HG02981 (cell line): ENCODE results near the gene ETV2.
"Not testable (repeated sequence)": the region's sequence is repeated elsewhere in the genome, so short reads cannot be mapped to it uniquely, and the experiment has no call there.

Experiments used
- ATAC-seq: cut with Tn5 transposase; IDR thresholded peaks from one replicate; pipeline ENCODE4 v1.9.1; 2021; ENCODE audit warnings: mild to moderate bottlenecking, moderate library complexity; ENCODE audit not compliant: unreplicated experiment

The ETV2 gene

GRCh38 chr19:35623327-35624010, 18.1 kb upstream of the ETV2 start:
- no peak for ATAC-seq

DNA sequence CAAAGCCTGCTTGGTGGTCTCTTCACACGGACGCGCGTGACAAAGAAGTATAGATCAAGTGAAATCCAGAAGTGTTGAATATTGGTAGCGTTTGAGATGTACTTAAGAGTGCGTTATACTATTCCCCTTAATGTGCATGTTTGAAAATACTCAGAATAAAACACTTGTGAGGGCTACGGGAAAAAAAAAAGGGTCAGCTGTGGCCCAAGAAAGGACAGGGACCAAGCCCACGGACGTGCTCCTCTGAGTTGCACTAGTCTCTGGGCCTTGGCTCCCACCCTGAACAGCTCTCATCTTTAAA, 13.3 kb upstream of the ETV2 start:
- no peak for ATAC-seq

- ATAC-seq = peak; percentile 97
These were observed 12.8 kb upstream of the ETV2 start, which contains the start of gene RBM42 for GRCh38 chr19:35628565-35629331. TSS of gene RBM42 (plus strand) at chr19:35629036. CDS start at chr19:35629154, 118 bp downstream.

DNA sequence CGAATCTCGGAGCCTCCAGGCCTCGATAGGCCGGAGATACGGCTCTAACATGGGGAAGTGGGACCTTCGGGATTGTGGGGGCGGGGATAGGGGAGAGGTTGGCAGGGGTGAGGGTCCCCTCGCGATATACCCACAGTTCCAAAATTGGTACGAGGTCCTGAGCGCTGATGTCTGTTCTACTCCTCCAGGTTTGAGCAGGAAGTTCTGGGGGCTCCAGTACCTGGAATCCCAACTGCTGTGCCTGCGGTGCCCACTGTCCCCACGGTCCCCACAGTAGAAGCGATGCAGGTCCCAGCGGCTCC, 12.3 kb upstream of the ETV2 start:
- ATAC-seq = no peak

- ATAC-seq = no peak
These were observed 7.7 kb upstream of the ETV2 start for GRCh38 chr19:35633727-35634440.

- ATAC-seq = no peak
These were observed 4.9 kb upstream of the ETV2 start for GRCh38 chr19:35636651-35637050.

DNA sequence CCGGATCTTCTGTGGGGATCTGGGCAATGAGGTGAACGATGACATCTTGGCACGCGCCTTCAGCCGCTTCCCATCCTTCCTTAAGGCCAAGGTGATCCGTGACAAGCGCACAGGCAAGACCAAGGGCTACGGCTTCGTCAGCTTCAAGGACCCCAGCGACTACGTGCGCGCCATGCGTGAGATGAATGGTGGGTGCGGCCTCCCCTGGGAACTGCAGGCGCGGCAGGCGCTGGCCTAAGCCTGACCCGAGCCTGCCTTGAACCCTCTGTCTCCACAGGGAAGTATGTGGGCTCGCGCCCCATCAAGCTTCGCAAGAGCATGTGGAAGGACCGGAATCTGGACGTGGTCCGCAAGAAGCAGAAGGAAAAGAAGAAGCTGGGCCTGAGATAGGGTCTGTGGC, 4.4 kb upstream of the ETV2 start:
- no peak for ATAC-seq

- no peak for ATAC-seq
These were observed 2.3 kb upstream of the ETV2 start for GRCh38 chr19:35639321-35639639.

DNA sequence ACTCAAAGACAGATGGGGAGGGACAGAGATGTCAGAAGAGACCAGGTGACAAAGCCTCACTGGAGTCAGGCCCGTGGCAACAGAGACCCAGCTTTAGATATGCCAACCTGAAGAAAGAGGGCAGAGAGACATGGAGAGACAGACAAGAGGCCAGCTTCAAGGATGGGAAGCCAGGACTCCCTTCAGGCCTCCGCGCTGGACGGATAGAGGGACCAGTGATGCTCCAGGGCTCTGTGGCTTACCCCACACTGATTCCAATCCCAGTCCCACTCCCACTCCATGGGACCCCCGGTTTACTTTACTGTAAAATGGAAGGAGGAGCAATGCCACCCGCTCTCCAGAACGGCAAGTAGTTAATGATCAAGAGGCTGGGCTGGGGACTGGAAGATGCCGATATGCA, 1.7 kb upstream of the ETV2 start:
- no peak for ATAC-seq

GRCh38 chr19:35642312-35642711, 767 bp downstream of the ETV2 start:
- ATAC-seq = no peak

DNA sequence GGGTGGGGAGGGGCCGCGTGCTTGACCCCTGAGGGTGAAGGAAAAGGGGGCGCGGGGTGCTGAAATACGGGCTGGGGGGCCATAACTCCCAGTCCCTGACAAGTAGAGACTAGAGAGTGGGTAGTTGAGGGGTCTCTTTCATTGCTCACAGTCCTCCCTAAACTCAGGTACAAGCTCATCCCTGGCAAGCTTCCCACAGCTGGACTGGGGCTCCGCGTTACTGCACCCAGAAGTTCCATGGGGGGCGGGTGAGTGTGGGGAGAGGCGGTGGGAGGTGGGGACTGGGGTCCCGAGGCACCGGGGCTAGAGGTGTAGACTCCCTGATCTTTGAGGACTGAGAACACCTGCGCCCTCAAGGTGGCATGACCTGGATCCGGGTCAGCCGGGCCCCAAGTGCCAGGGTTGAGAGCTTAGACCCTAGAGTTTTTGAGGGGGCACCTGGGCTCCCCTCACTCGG, 1.3 kb downstream of the ETV2 start:
- ATAC-seq = no peak

DNA sequence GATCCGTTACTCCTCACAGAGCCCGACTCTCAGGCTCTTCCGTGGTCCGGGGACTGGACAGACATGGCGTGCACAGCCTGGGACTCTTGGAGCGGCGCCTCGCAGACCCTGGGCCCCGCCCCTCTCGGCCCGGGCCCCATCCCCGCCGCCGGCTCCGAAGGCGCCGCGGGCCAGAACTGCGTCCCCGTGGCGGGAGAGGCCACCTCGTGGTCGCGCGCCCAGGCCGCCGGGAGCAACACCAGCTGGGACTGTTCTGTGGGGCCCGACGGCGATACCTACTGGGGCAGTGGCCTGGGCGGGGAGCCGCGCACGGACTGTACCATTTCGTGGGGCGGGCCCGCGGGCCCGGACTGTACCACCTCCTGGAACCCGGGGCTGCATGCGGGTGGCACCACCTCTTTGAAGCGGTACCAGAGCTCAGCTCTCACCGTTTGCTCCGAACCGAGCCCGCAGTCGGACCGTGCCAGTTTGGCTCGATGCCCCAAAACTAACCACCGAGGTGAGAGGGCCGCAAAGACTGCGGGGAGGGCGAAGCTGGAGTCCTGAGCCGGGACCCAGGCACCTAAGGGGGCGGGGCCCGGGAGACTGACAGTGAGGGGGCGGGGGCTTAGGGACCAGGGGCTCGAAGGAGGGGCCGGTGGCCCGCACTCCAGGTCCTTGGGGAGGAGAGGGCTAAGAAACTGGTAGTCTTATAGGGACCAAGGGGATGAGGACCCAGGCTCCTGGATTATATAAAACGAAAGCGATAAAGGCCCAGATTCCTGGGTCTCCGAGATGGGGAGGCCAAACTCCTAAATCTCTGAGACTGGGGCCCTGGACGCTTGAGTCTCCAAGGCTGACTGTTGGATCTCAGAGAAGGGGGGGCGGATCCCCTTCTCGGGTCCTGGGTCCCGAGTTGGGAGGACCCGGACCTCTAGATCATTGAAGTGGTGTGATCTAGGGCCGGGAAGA, 2.0 kb downstream of the ETV2 start:
- peak; percentile 40 for ATAC-seq

DNA sequence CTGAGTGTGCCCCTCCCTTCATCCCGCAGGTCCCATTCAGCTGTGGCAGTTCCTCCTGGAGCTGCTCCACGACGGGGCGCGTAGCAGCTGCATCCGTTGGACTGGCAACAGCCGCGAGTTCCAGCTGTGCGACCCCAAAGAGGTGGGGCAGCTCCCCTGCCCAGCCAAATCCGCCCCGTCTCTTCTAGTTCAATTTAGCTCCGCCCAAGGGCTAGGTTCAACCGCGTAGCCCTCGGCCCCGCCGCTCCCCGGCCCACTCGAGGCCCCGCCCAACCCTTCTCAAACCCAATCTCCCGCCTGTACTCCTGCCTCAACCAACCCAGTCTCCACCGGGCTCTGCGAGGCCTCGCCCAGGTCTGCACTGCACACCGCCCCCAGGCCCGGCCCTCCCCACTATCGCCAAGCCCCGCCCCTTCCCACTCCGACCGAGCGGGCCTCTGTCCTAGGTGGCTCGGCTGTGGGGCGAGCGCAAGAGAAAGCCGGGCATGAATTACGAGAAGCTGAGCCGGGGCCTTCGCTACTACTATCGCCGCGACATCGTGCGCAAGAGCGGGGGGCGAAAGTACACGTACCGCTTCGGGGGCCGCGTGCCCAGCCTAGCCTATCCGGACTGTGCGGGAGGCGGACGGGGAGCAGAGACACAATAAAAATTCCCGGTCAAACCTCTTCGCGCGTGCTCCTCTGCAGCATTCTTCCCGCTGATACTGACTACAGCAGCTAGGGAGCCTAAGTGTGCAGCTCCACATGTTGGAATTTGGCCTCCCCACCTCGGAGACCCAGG, 2.9 kb downstream of the ETV2 start:
- ATAC-seq = peak; percentile 64

- ATAC-seq = no peak
These were observed 3.6 kb downstream of the ETV2 start for GRCh38 chr19:35644987-35645679.

DNA sequence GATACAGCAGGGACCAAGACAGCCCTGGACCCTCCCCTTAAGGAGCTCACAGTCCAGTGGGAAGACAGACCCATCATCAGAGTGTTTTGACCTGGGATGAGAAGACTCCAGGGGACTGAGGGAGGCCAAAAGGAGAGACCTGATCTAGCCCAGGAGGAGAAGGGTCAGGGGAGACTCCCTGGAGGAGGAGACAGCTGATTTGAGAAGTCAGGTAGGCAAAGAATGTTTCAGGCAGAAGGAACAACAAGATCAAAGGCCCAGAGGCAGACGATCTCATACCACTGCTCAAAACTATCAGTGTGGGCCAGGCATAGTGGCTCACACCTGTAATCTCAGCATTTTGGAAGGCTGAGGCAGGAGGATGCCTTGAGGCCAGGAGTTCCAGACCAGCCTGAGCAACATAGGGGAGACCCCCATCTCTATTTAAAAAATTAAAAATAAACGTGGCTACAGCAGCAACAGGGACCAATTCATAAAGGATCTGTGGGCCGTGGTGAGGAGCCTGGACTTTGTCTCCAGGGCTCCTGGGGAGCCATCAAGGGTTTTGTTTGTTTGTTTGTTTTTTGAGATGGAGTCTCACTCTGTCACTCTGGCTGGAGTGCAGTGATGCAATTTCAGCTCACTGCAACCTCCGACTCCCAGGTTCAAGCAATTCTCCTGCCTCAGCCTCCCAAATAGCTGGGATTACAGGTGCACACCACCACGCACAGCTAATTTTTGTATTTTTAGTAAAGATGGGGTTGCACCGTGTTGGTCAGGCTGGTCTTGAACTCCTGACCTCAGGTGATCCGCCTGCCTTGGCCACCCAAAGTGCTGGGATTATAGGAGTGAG, 4.4 kb downstream of the ETV2 start:
- no peak for ATAC-seq

- peak; percentile 61 for ATAC-seq
These were observed 6.7 kb downstream of the ETV2 start, which contains the start of gene COX6B1 for GRCh38 chr19:35648017-35648961. TSS of gene COX6B1 (plus strand) at chr19:35648323. CDS start at chr19:35651244, 2,921 bp downstream.

DNA sequence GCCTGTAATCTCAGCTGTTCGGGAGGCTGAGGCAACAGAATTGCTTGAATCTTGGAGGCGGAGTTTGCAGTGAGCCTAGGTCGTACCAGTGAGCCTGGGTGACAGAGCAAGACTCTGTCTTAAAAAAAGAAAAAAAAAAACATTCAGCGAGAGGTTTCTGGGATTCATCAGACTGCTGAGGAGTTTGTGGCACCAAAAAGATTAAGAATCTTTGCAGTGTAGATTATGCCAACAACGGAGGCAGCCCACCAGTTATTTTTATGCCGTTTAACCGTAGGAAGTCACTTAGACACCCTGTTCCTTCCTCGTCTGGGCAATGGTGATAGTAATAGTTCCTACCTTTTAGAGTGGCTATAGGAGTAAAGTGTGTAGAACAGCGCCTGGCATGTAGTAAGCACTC, 9.0 kb downstream of the ETV2 start:
- ATAC-seq = no peak

DNA sequence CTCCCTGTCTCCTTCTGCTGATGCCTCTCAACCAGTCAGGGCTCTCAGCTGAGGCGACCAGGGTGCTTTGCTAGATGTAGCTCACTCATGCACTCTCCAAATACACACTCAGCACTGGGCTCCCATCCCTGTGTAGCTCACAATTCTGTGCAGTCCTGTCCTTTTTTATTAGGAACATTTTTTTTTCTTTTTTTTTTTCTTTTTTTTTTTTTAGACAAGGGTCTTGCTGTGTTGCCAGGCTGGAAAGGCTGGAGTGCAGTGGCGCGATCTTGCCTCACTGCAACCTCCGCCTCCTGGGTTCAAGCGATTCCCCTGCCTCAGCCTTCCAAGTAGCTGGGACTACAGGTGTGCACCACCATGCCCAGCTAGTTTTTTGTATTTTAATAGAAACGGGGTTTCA, 13.3 kb downstream of the ETV2 start:
- not testable (repeated sequence) for ATAC-seq
